NCI-H460 (cell line): Measurements from ENCODE around the gene LGALS4. TPM values are rescaled to one million over a fixed set of nuclear protein-coding genes. Genes with fewer than 3 reads are reported as not detected.
"Not testable (repeated sequence)": the region's sequence is repeated elsewhere in the genome, so short reads cannot be mapped to it uniquely, and the experiment has no call there.

Experiments used
- DNase-seq: peaks from one replicate; pipeline ENCODE4 v3.0.0-alpha.2; 2016; ENCODE audit warnings: low read depth; ENCODE audit errors: extremely low read depth
- total RNA-seq: library from RNA; depleted of rRNA; stranded (reverse); fragments of >200 nt; shearing (Covaris generic); gene quantifications from 2 replicates; pipeline ENCODE4 v1.2.3, GENCODE V29; 2014

LGALS4 gene
- total RNA-seq, 1 experiment from 2014 or later = not detected

- no peak for DNase-seq
Measured at GRCh38 chr19:38826856-38827551, 14.3 kb upstream of the LGALS4 start.

GRCh38 chr19:38825936-38826335 is 13.2 kb upstream of the LGALS4 start:
- not testable (repeated sequence) for DNase-seq

GRCh38 chr19:38821230-38821825 is 8.6 kb upstream of the LGALS4 start:
- not testable (repeated sequence) for DNase-seq

DNA sequence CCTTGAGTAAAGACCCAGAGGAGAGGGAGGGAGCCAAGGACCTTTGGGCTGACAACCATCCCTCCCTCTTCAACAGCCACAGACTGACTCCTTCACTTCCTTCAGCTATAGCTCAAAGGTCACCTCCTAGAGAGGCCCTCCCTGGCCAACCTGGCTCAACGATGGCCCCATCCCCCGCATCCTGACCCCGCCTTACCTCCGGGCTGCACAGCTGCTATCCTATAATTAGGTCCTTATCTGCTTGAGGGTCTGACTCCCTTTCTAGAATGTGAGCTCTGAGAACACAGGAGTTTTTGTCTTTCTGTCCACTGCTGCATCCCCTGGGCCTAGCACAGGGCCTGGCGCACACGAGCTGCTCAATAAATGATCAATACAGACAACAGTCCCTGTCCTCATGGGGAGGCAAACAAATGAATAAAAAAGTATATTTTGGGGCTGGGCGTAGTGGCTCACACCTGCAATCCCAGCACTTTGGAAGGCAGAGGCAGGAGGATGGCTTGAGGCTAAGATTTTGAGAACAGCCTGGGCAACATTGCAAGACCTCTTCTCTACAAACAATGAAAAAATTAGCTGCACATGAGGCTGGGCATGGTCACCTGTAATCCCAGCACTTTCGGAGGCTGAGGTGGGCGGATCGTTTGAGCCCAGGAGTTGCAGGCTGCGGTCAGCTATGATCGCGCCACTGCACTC is 6.6 kb upstream of the LGALS4 start:
- DNase-seq = no peak

- no peak for DNase-seq
Measured at GRCh38 chr19:38817081-38817480, 4.3 kb upstream of the LGALS4 start.

DNA sequence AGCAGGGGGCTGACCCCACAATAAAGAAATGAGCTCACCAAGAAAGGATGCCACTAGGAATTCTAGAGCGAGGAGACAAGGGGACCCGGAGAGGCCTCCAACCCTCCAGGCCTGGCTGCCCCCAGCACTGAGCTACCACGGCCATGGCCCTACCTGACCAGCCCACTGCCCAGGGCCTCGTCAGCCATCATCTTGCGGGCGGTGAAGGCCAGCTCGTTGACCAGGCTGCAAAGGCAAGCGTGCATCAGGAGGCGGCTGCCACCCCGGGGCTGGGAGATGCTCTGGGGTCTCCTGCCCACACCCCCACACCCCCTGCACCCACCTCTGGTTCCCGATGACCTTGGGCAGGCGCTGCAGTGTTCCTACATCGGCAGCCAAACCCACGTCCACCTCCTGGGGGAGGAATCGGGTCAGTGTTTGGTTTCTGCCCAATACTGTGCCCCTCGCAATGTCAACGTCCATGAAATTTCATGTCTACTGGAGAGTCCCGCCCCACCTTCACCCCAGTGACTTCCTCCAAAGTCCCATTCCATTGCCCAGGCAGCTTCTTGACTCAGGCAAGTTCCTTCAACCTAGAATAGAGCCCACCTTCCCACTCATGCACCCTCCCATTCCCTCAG is 3.5 kb upstream of the LGALS4 start:
- DNase-seq = no peak

GRCh38 chr19:38815059-38816001 is 2.6 kb upstream of the LGALS4 start:
- no peak for DNase-seq

- DNase-seq = not testable (repeated sequence)
Measured at GRCh38 chr19:38813932-38814331, 1.2 kb upstream of the LGALS4 start.

DNA sequence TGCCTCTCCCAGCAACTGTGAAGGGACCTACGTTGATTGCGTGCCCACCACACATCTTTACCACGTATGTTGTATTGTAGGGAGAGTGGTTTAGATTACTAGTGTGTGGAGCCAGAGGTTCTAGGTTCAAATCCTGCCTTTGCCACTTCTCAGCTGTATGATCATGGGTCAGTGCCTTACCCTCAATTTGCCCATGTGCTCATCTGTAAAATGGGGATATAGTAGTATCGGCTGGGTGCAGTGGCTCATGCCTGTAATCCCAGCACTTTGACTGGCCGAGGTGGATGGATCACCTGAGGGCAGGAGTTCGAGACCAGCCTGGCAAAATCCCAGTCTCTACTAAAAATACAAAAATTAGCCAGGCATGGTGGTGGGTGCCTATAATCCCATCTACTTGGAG is 578 bp upstream of the LGALS4 start:
- DNase-seq = no peak

DNA sequence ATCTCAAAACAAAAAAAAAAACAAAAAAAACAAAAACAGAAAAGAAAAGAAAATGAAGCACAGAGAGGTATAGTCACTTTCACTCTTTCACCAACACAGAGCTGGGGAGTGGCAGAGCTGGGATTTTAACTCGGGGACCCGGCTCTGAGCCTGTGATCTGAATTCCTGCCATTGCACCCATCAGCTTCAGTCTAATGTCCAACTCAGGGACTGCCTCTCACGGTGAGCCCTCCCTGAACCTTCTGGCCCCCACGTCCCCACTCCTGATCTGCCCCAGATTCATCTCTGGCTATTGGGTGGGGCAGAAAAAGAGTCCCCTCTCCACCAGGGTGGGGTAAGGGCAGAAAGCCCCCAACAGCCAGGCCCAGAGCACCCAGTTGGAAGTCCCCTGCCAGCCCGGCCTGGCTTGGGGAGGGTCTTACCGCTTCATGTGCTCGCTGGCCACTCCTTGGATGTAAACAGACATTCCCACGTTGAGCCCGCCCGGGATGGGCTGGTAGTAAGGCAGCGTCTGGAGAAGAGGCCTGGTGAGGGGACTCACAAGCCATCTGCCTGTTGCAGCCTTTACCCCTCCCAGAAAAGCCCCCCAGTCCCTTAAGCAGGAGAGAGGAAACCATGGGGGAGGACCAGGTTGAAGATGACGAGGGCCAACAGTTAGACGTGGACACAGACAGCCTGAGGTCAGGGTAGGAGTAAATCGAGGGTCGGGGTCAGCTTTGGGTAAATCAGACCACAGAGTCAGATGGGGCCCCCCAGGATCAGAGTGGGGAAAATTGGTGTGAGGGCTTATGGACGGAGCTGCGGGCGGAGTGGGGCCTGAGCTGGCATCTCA is 520 bp downstream of the LGALS4 start:
- DNase-seq = no peak

- no peak for DNase-seq
Measured at GRCh38 chr19:38809592-38810252, 3.0 kb downstream of the LGALS4 start.

DNA sequence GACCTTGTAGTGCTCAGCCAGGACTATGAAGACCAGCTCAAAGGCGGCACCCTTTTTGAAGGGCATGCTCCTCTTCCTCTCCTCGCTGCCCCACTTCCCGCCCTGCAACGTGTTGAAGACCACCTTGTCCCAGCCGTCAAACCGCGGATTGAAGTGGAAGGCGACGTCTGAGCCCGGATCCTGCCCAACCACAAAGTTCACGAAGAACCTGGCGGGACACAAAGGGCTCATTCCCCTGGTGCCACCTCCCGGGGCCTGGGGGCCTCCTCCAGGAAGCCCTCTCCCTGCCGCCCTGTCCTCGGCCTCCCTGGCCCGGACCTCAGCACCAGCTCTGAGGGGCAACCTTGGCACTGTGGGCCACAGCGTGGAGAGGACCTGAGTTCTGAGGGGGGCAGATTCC is 4.0 kb downstream of the LGALS4 start:
- no peak for DNase-seq

DNA sequence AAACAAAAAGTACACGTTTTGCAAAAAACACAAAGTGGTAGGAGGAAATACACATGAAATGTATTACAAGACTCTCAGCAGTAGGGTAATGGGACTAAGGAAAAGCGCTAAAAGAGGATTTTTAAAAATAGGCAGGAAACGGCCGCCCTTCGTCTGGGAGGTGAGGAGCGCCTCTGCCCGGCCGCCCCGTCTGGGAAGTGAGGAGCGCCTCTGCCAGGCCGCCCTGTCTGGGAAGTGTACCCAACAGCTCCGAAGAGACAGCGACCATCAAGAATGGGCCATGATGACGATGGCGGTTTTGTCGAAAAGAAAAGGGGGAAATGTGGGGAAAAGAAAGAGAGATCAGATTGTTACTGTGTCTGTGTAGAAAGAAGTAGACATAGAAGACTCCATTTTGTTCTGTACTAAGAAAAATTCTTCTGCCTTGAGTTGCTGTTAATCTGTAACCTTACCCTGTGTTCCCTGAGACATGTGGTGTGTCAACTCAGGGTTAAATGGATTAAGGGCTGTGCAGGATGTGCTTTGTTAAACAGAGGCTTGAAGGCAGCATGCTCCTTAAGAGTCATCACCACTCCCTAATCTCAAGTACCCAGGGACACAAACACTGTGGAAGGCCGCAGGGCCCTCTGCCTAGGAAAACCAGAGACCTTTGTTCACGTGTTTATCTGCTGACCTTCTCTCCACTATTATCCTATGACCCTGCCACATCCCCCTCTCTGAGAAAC is 5.2 kb downstream of the LGALS4 start:
- not testable (repeated sequence) for DNase-seq

DNA sequence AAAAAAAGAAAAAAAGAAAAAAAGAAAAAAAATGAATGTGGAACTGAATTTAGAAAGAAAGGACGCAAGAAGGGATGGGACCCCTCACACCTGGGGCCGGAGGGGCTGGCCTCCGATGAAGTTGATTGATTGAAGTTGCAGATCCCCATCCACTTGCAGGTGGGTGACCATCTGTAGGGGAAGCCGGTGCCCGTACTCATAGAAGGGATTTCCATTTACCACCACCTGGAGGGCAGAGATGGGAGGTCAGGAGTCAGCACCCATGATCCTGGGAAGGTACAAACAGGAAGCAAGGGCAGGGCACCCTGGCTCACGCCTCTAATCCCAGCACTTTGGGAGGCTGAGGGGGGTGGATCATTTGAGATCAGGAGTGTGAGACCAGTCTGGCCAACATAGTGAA is 6.4 kb downstream of the LGALS4 start:
- no peak for DNase-seq

DNA sequence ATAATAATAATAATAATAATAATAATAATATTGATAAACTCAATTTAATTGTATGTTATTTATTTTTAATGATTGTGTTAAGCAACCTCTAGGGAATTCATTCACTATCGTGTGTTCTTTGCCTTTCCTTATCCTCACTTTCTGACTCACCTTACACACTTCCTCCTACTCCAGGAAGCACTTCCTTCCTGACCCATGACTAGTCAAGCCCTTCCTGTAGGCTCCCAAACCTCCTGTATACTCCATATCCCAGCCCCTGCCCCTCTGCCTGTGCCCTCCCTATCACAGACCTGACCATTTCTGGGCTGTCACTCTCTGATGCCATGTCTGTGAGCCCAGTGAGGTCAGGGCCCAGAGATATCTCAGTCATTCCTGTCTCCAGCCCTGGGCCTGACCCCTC is 7.6 kb downstream of the LGALS4 start:
- DNase-seq = no peak

DNA sequence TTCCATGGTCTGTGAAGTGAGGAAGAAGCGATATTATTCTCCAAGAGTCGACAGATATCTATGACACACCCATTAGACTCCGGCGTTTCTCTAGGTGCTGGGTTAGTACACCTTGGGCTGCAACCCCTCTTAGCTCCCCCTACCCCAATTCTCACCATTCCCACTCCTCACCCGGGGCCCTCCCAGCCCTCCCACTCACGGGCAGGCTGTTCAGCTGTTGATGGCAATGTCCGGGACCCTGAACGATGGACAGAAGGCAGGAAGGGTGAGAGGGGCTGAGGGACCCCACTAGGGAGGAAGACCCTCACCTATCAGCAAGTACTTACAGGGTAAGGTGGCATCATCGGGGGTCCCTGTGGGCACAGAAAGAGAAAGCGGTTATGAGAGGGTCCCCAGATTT is 9.2 kb downstream of the LGALS4 start:
- DNase-seq = no peak

DNA sequence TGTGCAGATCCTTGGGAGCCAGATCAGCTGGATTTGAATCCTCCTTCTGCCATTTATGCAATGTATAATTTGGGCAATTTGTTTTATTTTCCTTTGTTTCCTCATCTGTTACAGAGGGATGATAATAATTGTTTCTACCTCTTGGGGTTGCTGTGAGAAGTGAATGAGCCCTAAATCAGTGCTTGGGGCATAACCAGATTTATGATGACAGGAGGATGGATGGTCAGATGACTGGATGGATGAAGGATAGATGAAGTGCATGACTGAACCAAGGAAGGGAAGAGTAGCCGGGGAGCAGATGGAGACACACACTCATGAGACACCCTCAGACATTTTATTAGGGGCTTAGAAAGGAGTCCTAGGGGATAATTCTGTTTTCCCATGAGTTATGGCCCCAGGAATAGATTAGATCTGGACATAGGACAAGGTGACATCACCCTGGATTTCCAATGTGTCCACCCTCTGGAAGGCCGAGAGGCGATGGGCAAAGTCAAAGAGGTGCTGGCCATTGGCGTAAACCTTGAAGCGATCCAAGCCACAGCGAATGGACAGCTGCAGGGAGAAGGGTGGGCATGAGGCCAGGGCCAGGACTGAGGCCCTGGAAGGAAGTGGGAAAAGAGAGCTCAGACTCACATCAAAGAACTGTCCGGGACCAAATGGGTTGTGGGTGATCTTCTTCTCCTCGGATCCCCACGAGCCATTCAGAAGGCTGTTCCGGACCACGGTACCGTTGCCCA is 11.2 kb downstream of the LGALS4 start:
- DNase-seq = no peak
